AG04450 (cell line): ENCODE data around the gene DDOST. TPM values are rescaled to one million over a fixed set of nuclear protein-coding genes. Genes with fewer than 3 reads are reported as not detected.

Experiments
- CTCF ChIA-PET: fragments of 300-600, 350-600 bp; formaldehyde crosslinking; extraction: SDS; loops from one replicate; lab custom pipeline; 2022; ENCODE audit warnings: antibody characterized with exemption, inconsistent platforms; lab: Charles Lee
- POLR2A ChIA-PET: fragments of 350-600 bp; formaldehyde crosslinking; extraction: SDS; loops from one replicate; lab custom pipeline; 2021; ENCODE audit warnings: antibody characterized with exemption, inconsistent platforms; lab: Yijun Ruan, JAX
- DNase-seq: peaks from one replicate; pipeline ENCODE4 v3.0.0-alpha.2; 2011; ENCODE audit warnings: low read depth, low spot score
- H3K27ac ChIP-seq: one replicate; pipeline ENCODE4 v1.5.1; 2012; ENCODE audit warnings: low read depth, low read length, control low read depth
- H3K27me3 ChIP-seq: one replicate; pipeline ENCODE4 v1.6.0; 2012; ENCODE audit warnings: low read length; ENCODE audit not compliant: control insufficient read depth, insufficient read depth
- H3K4me3 ChIP-seq: 2 replicates; pipeline ENCODE4 v1.5.1; 2011; ENCODE audit warnings: mild to moderate bottlenecking, low read depth, low read length, control low read depth
- H3K9me3 ChIP-seq: 2 replicates; pipeline ENCODE4 v1.5.1; 2012; ENCODE audit warnings: low read length; ENCODE audit not compliant: control insufficient read depth, insufficient read depth
- CTCF ChIP-seq: IDR thresholded peaks from 2 replicates; pipeline ENCODE4 v1.5.1; 2011; ENCODE audit warnings: low read depth, low read length, control low read depth, inconsistent platforms
- polyA plus RNA-seq: library from polyadenylated mRNA; depleted of rRNA; stranded (reverse); fragments of >200 nt; gene quantifications from 2 replicates; pipeline ENCODE4 v1.2.3, GENCODE V29; 2011

DDOST gene
- polyA plus RNA-seq, 1 experiment, result 494 TPM

- ChIA-PET CTCF (no interaction called here), POLR2A (no interaction called here)
- Histone ChIP-seq H3K27ac (no peak overlapping the region), H3K4me3 (no peak overlapping the region), H3K27me3 (no peaks in the 10 kb centered on the region), H3K9me3 (no peaks in the 10 kb centered on the region)
- TF ChIP-seq CTCF, result no peak
- no peak for DNase-seq
Measured at GRCh38 chr1:20666804-20667203, 5.6 kb upstream of the DDOST start.

DNA sequence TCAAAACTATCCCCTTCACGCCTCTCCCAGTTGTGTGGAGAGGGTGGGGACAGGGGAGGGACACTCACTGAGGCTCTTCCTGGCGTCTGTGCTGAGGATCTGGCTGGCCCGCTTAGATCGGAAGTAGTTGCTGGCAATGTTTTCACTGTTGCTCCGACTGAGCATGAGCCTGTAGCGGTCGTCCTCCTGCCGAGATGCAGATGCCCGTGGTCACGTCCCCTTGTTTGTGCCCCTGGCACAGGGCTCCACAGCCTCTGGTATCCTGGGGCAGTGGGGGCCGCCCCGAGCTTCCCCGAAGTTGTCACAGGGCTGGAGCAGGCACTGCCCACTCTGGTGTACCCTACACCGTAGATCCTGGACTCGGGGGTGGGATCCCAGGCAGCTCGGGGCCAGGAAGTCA is 5.0 kb upstream of the DDOST start:
- no peak overlapping the region for H3K27ac ChIP-seq
- ChIA-PET CTCF (no interaction called here), POLR2A (no interaction called here)
- H3K4me3 ChIP-seq, result no peak overlapping the region
- H3K9me3 ChIP-seq, result no peaks in the 10 kb centered on the region; the same call in 1 of the 2 replicates
- no peak for TF ChIP-seq CTCF
- no peaks in the 10 kb centered on the region for H3K27me3 ChIP-seq
- DNase-seq, result no peak

- H3K27ac ChIP-seq, result no peak overlapping the region
- H3K4me3 ChIP-seq, result no peak overlapping the region
- DNase-seq, result no peak
- ChIA-PET CTCF (no interaction called here), POLR2A (no interaction called here)
- no peak for TF ChIP-seq CTCF
- H3K9me3 ChIP-seq, result no peaks in the 10 kb centered on the region; the same call in 1 of the 2 replicates
- no peaks in the 10 kb centered on the region for H3K27me3 ChIP-seq
Measured at GRCh38 chr1:20665726-20666125, 4.6 kb upstream of the DDOST start.

DNA sequence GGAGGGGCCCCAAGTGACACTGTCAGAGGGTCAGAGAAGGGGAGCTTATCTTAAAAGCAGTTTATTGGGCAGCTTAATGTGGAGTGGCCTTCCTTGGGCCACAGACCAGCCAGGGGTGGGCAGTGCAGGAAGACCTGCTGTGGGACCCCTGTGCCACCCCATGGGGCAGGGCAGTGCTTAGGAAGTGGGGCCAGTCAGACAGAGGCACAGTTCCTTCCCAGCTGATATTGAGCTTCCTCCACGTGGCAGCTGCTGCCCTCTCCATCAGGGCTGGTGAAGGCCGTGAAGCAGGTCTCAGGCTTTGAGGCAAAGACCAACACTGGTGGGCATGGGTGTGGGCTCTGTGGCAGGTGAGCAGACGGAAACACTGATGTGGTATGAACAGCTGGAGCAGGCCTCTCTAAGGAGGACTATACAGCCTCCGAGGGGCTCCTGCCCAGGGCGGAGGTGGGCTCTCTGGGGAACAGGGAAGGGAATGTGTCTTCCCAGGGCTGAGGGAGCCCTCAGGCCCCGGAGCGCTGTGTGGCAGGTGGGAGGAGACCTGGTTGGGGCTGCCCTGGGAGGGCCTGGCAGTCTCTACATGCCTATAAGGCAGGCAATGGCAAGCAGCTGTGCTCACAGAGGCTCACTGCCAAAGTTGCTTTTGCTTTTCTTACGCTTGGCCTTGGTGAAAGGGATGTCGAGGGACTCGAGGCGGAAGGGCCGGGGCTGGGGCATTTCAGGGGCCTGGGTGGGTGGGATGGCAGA is 3.0 kb upstream of the DDOST start:
- ChIA-PET CTCF (no interaction called here), POLR2A (no interaction called here)
- no peak overlapping the region for H3K4me3 ChIP-seq
- TF ChIP-seq CTCF, result no peak
- no peaks in the 10 kb centered on the region; the same call in 1 of the 2 replicates for H3K9me3 ChIP-seq
- no peak for DNase-seq
- H3K27ac ChIP-seq, result no peak overlapping the region
- no peaks in the 10 kb centered on the region for H3K27me3 ChIP-seq

DNA sequence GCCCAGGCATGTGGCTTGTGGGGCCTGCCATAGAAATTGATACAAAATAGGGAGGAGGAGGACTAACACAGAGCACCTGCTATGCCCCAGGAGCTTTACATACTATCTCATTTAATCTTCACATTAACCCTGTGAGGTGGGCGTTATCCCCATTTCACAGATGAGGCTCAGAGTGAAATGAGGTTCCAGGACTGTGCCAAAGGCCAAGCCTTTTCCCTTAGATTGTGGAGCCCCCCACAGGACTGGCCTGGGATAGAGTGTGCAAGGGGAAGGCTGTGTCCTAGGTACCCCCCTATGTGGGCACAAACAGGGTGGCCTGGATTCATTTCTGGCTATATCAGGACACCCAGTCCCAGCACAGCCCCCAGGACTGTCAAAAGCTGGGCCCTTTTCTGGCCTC is 2.2 kb upstream of the DDOST start:
- CTCF ChIA-PET, result no interaction called here

More for the DNA sequence above, 2.2 kb upstream of the DDOST start:
- no peak for DNase-seq
- Histone ChIP-seq H3K4me3 (no peak overlapping the region), H3K27ac (no peak overlapping the region), H3K27me3 (no peaks in the 10 kb centered on the region), H3K9me3 (no peaks in the 10 kb centered on the region; the same call in 1 of the 2 replicates)
- POLR2A ChIA-PET, result no interaction called here
- TF ChIP-seq CTCF, result no peak
